CD14-positive monocyte (primary cell): ENCODE results near the gene C8G. TPM values are rescaled to one million over a fixed set of nuclear protein-coding genes. Genes with fewer than 3 reads are reported as not detected.
A peak's percentile ranks its signal among the peaks of the same experiment; 100 is the strongest.

Experiments
- DNase-seq, 3 donors: peaks; one replicate each; pipeline ENCODE4 v3.0.0-alpha.2; 2011 to 2022
- H2AFZ ChIP-seq: 2 replicates; pipeline ENCODE4 v1.6.0; 2012; ENCODE audit warnings: mild to moderate bottlenecking, low read depth, low read length, inconsistent platforms; ENCODE audit not compliant: insufficient read depth, poor library complexity, severe bottlenecking
- H3K27ac ChIP-seq, 2 donors: 1 replicate in 1 of 2; 2 replicates in 1 of 2; pipeline ENCODE4 v1.5.1; 2012 to 2013; ENCODE audit warnings: low read length in 2 of 2, control low read depth in 1 of 2, inconsistent platforms in 1 of 2, low read depth in 1 of 2, mild to moderate bottlenecking in 1 of 2
- H3K27me3 ChIP-seq, 2 donors: one replicate each; pipeline versions ENCODE4 v1.6.0 to v1.6.1; 2011 to 2013; ENCODE audit warnings: low read length in 2 of 2; ENCODE audit not compliant: control insufficient read depth in 2 of 2, insufficient read depth in 2 of 2
- H3K36me3 ChIP-seq, 2 donors: replicated peaks in 1 of 2; 1 replicate in 1 of 2; 2 replicates in 1 of 2; pipeline versions ENCODE4 v1.5.1 to v1.6.1; 2012 to 2013; ENCODE audit warnings: low read length in 2 of 2, control low read depth in 1 of 2, inconsistent platforms in 1 of 2, mild to moderate bottlenecking in 1 of 2; ENCODE audit not compliant: insufficient read depth in 2 of 2, control insufficient read depth in 1 of 2
- H3K4me1 ChIP-seq, 2 donors: 1 replicate in 1 of 2; 2 replicates in 1 of 2; pipeline versions ENCODE4 v1.5.1 to v1.6.1; 2012 to 2013; ENCODE audit warnings: low read length in 2 of 2, control low read depth in 1 of 2, inconsistent platforms in 1 of 2, mild to moderate bottlenecking in 1 of 2, moderate library complexity in 1 of 2; ENCODE audit not compliant: insufficient read depth in 2 of 2, control insufficient read depth in 1 of 2
- H3K4me2 ChIP-seq: replicated peaks from 2 replicates; pipeline ENCODE3; 2012; ENCODE audit warnings: low read length, moderate library complexity, mild to moderate bottlenecking; ENCODE audit not compliant: poor library complexity, severe bottlenecking; ENCODE audit errors: extremely low read depth
- H3K4me3 ChIP-seq, 3 experiments: fragments of 200-600 bp in 1 of 3; sonication (generic) in 1 of 3; replicated peaks in 1 of 3; 1 replicate in 2 of 3; 2 replicates in 1 of 3; pipeline ENCODE4 v1.5.1; 2011 to 2013; ENCODE audit warnings: low read length in 3 of 3, mild to moderate bottlenecking in 3 of 3, control low read depth in 2 of 3, low read depth in 2 of 3, inconsistent platforms in 1 of 3, moderate library complexity in 1 of 3
- H3K79me2 ChIP-seq: 2 replicates; pipeline ENCODE4 v1.6.0; 2012; ENCODE audit warnings: mild to moderate bottlenecking, control low read depth, inconsistent platforms, low read length, moderate library complexity; ENCODE audit not compliant: insufficient read depth
- H3K9ac ChIP-seq: 2 replicates; pipeline ENCODE4 v1.6.0; 2017; ENCODE audit warnings: low read length, mild to moderate bottlenecking; ENCODE audit not compliant: insufficient read depth, poor library complexity, severe bottlenecking
- H3K9me3 ChIP-seq, 2 donors: replicated peaks in 1 of 2; 1 replicate in 1 of 2; 2 replicates in 1 of 2; pipeline versions ENCODE4 v1.5.1 to v1.6.1; 2012 to 2013; ENCODE audit warnings: low read length in 2 of 2, control low read depth in 1 of 2; ENCODE audit not compliant: control insufficient read depth in 1 of 2, insufficient read depth in 1 of 2
- H4K20me1 ChIP-seq: 2 replicates; pipeline ENCODE4 v1.6.0; 2012; ENCODE audit warnings: mild to moderate bottlenecking, low read length, control low read depth, moderate library complexity; ENCODE audit not compliant: insufficient read depth
- H3K27ac Mint-ChIP-seq, 7 donors: one replicate each; pipeline ENCODE4 v1.8.0; 2020; ENCODE audit warnings: mild to moderate bottlenecking in 7 of 7, mixed read lengths in 7 of 7, moderate library complexity in 6 of 7, inconsistent platforms in 2 of 7
- H3K27me3 Mint-ChIP-seq, 3 donors: one replicate each; pipeline ENCODE4 v1.8.0; 2021 to 2022; ENCODE audit warnings: low read depth in 3 of 3, mild to moderate bottlenecking in 3 of 3, mixed read lengths in 3 of 3, moderate library complexity in 3 of 3, inconsistent platforms in 1 of 3
- H3K36me3 Mint-ChIP-seq, 2 donors: one replicate each; pipeline ENCODE4 v1.8.0; 2020; ENCODE audit warnings: mixed read lengths in 2 of 2, inconsistent platforms in 1 of 2, mild to moderate bottlenecking in 1 of 2
- H3K4me1 Mint-ChIP-seq: one replicate; pipeline ENCODE4 v1.8.0; 2020; ENCODE audit warnings: mild to moderate bottlenecking, mixed read lengths
- H3K4me3 Mint-ChIP-seq, 2 donors: one replicate each; pipeline ENCODE4 v1.8.0; 2020; ENCODE audit warnings: mild to moderate bottlenecking in 2 of 2, mixed read lengths in 2 of 2, moderate library complexity in 1 of 2
- H3K9me3 Mint-ChIP-seq, 7 donors: one replicate each; pipeline ENCODE4 v1.8.0; 2020 to 2022; ENCODE audit warnings: mixed read lengths in 7 of 7, mild to moderate bottlenecking in 6 of 7, moderate library complexity in 6 of 7, inconsistent platforms in 2 of 7
- WGBS: methylation state at CpG from one replicate; pipeline ENCODE4 v1.1.5; 2013; ENCODE audit warnings: missing lambda C conversion rate; ENCODE audit not compliant: insufficient coverage; 5-methylcytosine and 5-hydroxymethylcytosine counted together
- intact Hi-C, 2 donors: fragments of 100-400 bp; cut with micrococcal nuclease; formaldehyde crosslinking; loops; one replicate each; pipeline versions ENCODE4 v1.15.0 to v1.15.1; 2023
- polyA plus RNA-seq, 3 donors: library from polyadenylated mRNA; depleted of rRNA in 1 of 3; unstranded in 2 of 3; stranded (reverse) in 1 of 3; fragments of 300-500 nt in 2 of 3; fragments of >200 nt in 1 of 3; fragmentation: Illumina TruSeq in 2 of 3; gene quantifications; 1 replicate in 2 of 3; 2 replicates in 1 of 3; pipeline ENCODE4 v1.2.3, GENCODE V29; 2012 to 2021
- TF ChIP-seq, protein P1 (sequence below): fragments of 200-600 bp; IDR thresholded peaks from one replicate; pipeline ENCODE4 v1.8.0; 2022; ENCODE audit warnings: antibody characterized with exemption, mild to moderate bottlenecking

Gene C8G
- polyA plus RNA-seq, 3 donors: 0.55 to 0.72 TPM; not detected in 1

DNA sequence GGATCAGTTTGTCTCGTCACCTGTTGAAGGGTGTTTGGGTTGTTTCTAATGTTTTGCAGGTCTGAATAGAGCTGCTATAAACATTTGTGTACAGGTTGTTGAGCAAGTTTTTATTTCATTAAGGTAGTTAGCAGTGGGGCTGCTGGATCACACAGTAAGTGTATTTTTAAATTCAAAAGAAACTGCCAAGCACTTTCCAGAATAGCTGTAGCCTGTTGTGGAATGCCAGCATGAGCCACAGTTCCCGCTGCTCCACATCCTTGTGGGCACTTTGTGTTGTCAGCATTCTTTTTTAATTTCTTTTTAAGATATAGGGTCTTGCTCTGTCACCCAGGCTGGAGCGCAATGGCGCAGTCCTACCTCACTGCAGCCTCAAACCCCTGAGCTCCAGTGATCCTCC lies 15.0 kb upstream of the C8G start:
- Mint-ChIP-seq H3K36me3 (peaks cover 11 to 34% of the 10 kb centered on the region in 2 donors), H3K4me1 (peaks cover 26% of the 10 kb centered on the region), H3K27me3 (no peaks in the 10 kb centered on the region), H3K9me3 (no peaks in the 10 kb centered on the region), H3K27ac (no peak overlapping the region), H3K4me3 (no peak overlapping the region)
- Histone ChIP-seq H4K20me1 (no peaks in the 10 kb centered on the region), H3K9me3 (no peaks in the 10 kb centered on the region), H3K36me3 (peaks cover 8 to 31% of the 10 kb centered on the region in 2 donors), H3K4me1 (peaks cover 7 to 12% of the 10 kb centered on the region in 2 donors), H3K79me2 (no peaks in the 10 kb centered on the region), H3K4me2 (no peak overlapping the region), H2AFZ (no peak overlapping the region), H3K9ac (no peak overlapping the region), H3K4me3 (no peak overlapping the region), H3K27ac (no peak overlapping the region), H3K27me3 (no peaks in the 10 kb centered on the region)
- TF ChIP-seq, protein P1, sequence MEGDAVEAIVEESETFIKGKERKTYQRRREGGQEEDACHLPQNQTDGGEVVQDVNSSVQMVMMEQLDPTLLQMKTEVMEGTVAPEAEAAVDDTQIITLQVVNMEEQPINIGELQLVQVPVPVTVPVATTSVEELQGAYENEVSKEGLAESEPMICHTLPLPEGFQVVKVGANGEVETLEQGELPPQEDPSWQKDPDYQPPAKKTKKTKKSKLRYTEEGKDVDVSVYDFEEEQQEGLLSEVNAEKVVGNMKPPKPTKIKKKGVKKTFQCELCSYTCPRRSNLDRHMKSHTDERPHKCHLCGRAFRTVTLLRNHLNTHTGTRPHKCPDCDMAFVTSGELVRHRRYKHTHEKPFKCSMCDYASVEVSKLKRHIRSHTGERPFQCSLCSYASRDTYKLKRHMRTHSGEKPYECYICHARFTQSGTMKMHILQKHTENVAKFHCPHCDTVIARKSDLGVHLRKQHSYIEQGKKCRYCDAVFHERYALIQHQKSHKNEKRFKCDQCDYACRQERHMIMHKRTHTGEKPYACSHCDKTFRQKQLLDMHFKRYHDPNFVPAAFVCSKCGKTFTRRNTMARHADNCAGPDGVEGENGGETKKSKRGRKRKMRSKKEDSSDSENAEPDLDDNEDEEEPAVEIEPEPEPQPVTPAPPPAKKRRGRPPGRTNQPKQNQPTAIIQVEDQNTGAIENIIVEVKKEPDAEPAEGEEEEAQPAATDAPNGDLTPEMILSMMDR: no peak
- 100% methylated on average over 1 of the region's 4 CpGs for WGBS
- no peak for DNase-seq
- intact Hi-C loops: no loop called here

DNA sequence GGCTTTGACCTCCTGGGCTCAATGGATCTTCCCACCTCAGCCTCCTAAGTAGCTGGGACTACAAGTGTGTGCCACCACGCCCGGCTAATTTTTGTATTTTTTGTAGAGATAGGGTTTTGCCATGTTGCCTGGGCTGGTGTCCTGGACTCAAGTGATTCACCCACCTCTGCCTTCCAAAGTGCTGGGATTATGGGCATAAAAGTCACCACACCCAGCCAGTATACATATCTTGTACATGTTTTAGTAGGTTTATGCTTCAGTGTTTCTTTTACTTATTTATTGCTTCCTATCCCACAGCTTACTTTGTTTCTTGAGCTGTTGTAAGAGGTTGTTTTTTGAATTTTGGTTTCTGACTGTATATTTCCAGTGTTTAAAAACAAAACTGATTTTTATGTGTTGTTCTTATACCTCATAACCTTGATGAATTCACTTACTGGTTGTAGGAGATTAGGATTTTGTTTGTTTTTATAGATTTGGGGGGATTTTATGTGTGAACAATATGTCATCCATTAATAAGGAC lies 13.4 kb upstream of the C8G start:
- intact Hi-C loops: no loop called here
- H4K20me1 ChIP-seq: no peaks in the 10 kb centered on the region
- no CpG with 5 or more reads among the region's 2 CpGs for WGBS
- Mint-ChIP-seq H3K27ac (peak overlapping the region in 3 of 7 donors; percentile 45 to 58 (median 45)), H3K4me1 (peaks cover 33% of the 10 kb centered on the region), H3K9me3 (no peaks in the 10 kb centered on the region), H3K4me3 (no peak overlapping the region), H3K36me3 (peaks cover 9 to 18% of the 10 kb centered on the region in 2 donors), H3K27me3 (no peaks in the 10 kb centered on the region)
- no peaks in the 10 kb centered on the region for H3K79me2 ChIP-seq
- H3K9ac ChIP-seq: no peak overlapping the region
- no peak overlapping the region for H3K4me2 ChIP-seq
- no peak overlapping the region for H2AFZ ChIP-seq
- no peak for DNase-seq
- TF ChIP-seq, protein P1: no peak
- no peak overlapping the region for H3K4me3 ChIP-seq
- peaks cover 15 to 21% of the 10 kb centered on the region in 2 donors for H3K4me1 ChIP-seq
- no peak overlapping the region for H3K27ac ChIP-seq
- peaks cover 0 to 14% of the 10 kb centered on the region in 2 donors for H3K36me3 ChIP-seq
- H3K27me3 ChIP-seq: no peaks in the 10 kb centered on the region
- no peaks in the 10 kb centered on the region for H3K9me3 ChIP-seq
